NOMO-1 treated with DMSO at 0.1 percent for 48 hours (cell line): ENCODE results near the gene LRRC8E.
"Not testable (repeated sequence)": the region's sequence is repeated elsewhere in the genome, so short reads cannot be mapped to it uniquely, and the experiment has no call there.

Experiments used
- DNase-seq: peaks from one replicate; lab custom pipeline; 2025; ENCODE audit not compliant: unreplicated experiment; lab: John Stamatoyannopoulos, UW

Gene LRRC8E

DNA sequence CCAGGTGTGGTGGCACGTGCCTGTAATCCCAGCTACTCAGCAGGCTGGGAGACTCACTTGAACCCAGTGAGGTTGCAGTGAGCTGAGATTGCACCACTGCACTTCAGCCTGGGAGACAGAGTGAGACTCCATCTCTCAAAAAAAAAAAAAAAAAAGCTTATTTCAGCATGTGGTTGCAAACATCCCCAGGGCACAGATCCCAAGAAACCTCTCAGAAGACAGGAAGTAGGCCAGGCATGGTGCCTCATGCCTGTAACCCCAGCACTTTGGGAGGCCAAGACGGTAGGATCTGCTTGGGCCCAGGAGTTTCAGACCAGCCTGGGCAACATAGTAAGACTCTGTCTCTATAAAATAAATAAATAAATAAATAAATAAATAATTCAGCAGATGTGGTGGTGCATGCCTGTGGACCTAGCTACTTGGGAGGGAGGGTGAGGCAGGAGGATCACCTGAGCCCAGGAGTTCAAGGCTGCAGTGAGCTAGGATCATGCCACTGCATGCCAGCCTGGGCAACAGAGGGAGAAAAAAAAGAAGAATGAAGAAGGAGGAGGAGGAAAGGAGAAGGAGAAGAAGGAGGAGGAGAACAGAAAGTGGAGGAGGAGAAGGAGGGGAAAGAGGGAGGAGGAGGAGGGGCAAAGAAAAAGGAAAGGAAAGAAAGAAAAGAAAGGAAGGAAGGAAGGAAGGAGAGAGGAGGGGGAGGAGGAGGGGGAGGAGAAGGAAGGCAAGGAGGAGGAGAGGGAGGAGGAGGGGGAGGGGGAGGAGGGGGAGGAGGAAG lies 4.3 kb upstream of the LRRC8E start:
- DNase-seq = no peak

GRCh38 chr19:7885818-7886217 lies 2.5 kb upstream of the LRRC8E start:
- no peak for DNase-seq

- peak; percentile 25 for DNase-seq
Measured at GRCh38 chr19:7887408-7888144, 734 bp upstream of the LRRC8E start.

- no peak for DNase-seq
Measured at GRCh38 chr19:7888826-7889217, 512 bp downstream of the LRRC8E start.

GRCh38 chr19:7893362-7894101 lies 5.2 kb downstream of the LRRC8E start:
- not testable (repeated sequence) for DNase-seq

DNA sequence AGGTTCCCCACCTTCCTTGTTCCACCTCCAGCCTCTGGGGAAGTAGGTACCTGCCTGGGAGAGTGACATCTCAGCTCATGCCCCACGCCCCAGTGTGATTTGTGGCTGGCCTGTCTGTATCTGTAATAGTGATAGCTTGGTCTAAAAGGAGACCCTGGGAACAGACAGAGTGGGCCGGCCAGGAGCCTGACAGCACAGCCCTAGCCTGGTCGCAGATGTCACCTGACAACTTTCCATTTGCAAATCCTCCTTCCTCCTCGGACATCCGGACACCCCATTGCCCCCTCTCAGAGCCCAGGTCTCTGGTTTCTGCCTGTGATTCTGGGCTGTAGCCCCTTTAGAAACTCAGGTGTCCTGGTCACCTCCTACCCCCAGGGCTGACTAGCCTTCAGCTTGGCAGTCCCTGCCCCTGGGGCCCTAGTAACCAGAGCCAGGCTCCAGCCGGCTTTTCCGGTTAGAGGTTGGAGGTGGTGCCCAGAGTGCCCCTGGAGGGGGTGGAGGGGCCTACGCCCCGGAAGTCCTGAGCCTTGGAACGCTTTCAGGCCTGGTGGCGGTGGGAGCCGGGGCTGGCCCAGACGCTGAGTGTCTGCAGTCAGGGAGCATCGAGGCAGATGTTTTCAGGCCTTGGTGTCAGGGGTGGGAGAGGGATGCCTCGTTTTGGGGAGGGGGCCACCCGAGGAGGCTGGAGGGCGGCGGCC lies 6.5 kb downstream of the LRRC8E start:
- no peak for DNase-seq

- no peak for DNase-seq
Measured at GRCh38 chr19:7895565-7895964, 7.3 kb downstream of the LRRC8E start.

DNA sequence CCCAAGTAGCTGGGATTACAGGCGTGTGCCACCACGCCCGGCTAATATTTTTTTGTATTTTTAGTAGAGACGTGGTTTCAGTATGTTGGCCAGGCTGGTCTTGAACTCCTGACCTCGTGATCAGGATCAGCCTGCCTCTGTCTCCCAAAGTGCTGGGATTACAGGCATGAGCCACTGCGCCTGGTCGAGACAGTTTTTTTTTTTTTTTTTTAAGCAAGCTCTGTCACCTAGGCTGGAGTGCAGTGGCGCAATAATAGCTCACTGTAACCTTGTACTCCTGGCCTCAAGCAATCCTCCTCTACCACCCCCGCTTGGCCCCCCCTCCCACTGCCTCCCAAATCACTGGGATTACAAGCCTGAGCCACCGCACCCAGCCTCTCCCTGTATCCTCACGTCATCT lies 9.0 kb downstream of the LRRC8E start:
- no peak for DNase-seq

- no peak for DNase-seq
Measured at GRCh38 chr19:7898967-7899366, 10.7 kb downstream of the LRRC8E start.

- DNase-seq = no peak
Measured at GRCh38 chr19:7899751-7900378, 11.6 kb downstream of the LRRC8E start.

DNA sequence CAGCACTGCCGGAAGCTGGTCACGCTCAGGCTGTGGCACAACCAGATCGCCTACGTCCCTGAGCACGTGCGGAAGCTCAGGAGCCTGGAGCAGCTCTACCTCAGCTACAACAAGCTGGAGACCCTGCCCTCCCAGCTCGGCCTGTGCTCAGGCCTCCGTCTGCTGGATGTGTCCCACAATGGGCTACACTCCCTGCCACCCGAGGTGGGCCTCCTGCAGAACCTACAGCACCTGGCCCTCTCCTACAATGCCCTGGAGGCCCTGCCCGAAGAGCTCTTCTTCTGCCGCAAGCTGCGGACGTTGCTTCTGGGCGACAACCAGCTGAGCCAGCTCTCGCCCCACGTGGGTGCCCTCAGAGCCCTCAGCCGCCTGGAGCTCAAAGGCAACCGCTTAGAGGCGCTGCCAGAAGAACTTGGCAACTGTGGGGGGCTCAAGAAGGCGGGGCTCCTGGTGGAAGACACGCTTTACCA lies 12.1 kb downstream of the LRRC8E start:
- DNase-seq = no peak

DNA sequence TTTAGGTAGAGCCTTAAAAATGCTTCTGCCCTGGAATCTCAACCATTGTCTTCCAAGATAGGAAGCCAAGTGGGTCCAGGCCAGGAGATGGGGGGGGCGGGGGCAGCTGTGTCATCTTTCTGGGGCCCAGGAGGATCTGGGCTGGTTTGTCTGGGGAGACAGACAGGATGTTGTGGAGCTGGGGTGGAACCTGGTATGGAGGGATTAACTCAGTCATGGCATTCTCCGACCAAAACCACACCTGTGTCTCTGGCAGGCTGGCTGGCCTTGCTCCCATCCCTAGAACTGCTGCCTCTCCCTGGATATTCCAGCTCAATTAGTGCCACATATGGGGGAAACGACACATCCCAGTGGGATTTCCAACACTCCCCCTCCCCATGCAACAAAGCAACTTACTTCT lies 12.6 kb downstream of the LRRC8E start:
- no peak for DNase-seq

- no peak for DNase-seq
Measured at GRCh38 chr19:7901337-7901736, 13.0 kb downstream of the LRRC8E start.

DNA sequence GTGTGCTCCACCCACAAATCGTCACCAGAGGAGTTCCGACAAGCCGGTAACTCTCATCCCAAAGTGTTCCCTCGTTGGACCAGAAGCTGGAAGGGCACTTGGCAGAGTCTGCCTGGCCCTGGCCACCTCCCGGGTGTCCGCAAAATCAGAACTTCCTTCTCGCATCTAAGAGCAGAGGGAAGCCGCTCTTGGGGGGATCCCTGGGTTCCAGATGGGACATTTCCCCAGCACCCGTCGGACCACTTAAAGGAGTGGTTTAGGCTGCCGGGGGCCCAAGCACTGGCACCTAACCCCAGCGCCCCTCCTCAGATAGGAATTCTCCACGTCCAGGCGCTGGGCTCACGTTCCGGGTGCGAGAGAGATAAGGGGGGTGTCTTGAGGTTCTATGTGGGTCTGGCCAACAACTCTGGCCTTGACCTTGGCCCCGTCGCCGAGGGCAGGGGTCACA lies 14.5 kb downstream of the LRRC8E start:
- DNase-seq = peak; percentile 17

DNA sequence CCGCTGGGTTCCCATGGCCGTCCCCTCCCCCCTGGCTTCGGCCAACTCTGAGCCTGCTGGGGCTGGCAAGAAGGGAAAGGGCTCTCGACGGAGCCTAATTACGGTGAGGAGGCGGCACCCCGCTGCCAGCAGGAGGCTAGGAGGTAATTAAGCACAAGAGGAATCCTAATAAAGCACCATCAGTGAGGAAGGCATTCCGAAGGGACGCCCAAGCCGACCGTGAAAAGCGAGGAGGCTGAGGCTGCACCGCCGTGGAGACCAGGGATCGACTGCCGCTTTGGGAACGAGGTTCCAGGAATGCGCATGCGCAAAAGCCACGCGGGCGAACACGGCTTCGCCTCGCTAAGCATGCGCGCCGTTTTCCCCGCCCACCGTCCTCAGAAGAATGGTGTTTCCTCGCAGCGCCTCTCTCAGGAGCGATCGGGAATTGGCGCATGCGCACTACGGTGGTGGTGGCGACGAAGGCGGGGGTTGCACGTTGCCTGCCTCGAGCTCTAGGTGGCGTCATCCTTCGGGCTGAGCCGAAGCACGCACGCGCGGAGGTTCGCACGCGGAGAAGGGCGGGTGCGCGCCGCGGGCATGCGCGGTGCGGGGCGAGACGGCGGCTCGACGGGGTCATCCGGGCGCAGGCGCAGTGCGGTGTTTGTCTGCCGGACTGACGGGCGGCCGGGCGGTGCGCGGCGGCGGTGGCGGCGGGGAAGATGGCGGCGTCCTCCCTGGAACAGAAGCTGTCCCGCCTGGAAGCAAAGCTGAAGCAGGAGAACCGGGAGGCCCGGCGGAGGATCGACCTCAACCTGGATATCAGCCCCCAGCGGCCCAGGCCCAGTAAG lies 15.1 kb downstream of the LRRC8E start, which contains the start of gene MAP2K7:
Gene MAP2K7, plus strand, starts transcription at position 634 of the 830 bp plus-strand sequence. Its CDS starts 68 bp downstream, at position 702.
- DNase-seq = peak; percentile 99

DNA sequence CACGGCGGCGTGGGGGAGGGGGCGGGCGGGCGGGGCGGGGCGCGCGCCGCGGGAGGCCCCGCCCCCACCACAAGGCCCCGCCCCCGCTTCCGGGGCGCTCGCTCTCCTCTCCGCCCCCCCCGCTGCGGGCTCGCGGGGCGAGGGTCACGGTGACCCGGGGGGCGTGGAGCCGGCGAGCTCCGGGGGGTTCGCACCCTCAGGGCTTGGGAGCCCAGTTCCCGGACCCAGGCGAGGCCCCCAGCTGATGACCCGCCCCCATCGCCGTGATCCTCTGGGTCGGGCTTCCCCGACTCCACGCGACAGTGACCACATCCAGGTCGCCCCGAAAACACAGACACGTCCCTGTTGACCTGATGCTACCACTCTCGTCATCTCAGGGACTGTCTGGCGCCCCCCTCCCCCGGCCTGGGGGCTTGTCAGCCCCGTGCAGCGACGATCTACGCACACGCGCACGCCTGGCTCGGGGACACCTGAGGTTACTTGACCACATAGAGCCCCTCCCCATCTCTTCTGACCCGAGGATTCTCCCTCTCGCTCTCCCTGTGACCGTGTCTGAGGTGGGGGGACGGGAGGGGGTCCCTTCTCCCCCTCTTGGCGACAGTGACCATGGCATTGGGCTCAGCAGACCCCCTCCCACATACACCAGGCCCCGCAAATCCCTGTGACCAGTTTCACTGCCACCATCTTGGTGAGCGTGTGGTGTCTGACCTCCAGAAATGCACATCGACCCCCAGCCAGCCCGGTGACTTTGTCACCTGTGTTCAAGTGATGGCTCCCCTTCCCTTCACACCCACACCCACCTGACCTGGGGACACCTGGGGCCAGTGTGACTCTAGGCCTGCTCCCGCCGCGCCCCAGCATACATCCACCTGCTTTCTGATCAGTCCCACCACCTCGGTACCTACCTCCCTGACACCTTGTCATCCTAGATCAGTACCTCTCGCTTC lies 16.0 kb downstream of the LRRC8E start:
- no peak for DNase-seq

- no peak for DNase-seq
Measured at GRCh38 chr19:7905268-7905667, 17.0 kb downstream of the LRRC8E start.

- no peak for DNase-seq
Measured at GRCh38 chr19:7905859-7906258, 17.5 kb downstream of the LRRC8E start.
